GM12801 (cell line): ENCODE measurements around the gene CLDND1.

Experiments used
- CTCF ChIP-seq: IDR thresholded peaks from one replicate; pipeline ENCODE4 v1.5.1; 2011; ENCODE audit warnings: control low read depth; ENCODE audit not compliant: insufficient read length; ENCODE audit errors: extremely low read depth

Gene CLDND1

GRCh38 chr3:98522544-98523281, at the start of gene CLDND1:
Gene CLDND1, minus strand, starts transcription at chr3:98522902. Its CDS starts 1,478 bp downstream, at chr3:98521424.
- no peak for TF ChIP-seq CTCF

- no peak for TF ChIP-seq CTCF
These were observed 45.7 kb upstream of the CLDND1 start for GRCh38 chr3:98568402-98568801.

- TF ChIP-seq CTCF = no peak
These were observed 45.1 kb upstream of the CLDND1 start for GRCh38 chr3:98567666-98568270.

- TF ChIP-seq CTCF = no peak
These were observed 43.1 kb upstream of the CLDND1 start for GRCh38 chr3:98565843-98566242.

- no peak for TF ChIP-seq CTCF
These were observed 42.5 kb upstream of the CLDND1 start for GRCh38 chr3:98565237-98565643.

GRCh38 chr3:98564282-98565005, 41.7 kb upstream of the CLDND1 start:
- no peak for TF ChIP-seq CTCF

- TF ChIP-seq CTCF = no peak
These were observed 41.1 kb upstream of the CLDND1 start for GRCh38 chr3:98563661-98564281.
